Hepatocyte (in vitro differentiated cells): Measurements from ENCODE around the gene DPEP1.

Source experiments
- CTCF ChIP-seq: fragments of 200-600 bp; sonication (generic); IDR thresholded peaks from 2 replicates; pipeline ENCODE4 v1.5.1; 2016; ENCODE audit warnings: antibody characterized with exemption, mild to moderate bottlenecking; ENCODE audit not compliant: poor library complexity
- EZH2 ChIP-seq: fragments of 200-600 bp; sonication (generic); IDR thresholded peaks from 2 replicates; pipeline ENCODE4 v1.6.1; 2016; ENCODE audit warnings: antibody characterized with exemption, mild to moderate bottlenecking, borderline replicate concordance
- EZH2phosphoT487 ChIP-seq: fragments of 200-600 bp; sonication (generic); IDR thresholded peaks from one replicate; pipeline ENCODE4 v1.6.1; 2018; ENCODE audit warnings: antibody characterized with exemption, mild to moderate bottlenecking, low read depth, moderate library complexity; ENCODE audit not compliant: unreplicated experiment, severe bottlenecking

DNA sequence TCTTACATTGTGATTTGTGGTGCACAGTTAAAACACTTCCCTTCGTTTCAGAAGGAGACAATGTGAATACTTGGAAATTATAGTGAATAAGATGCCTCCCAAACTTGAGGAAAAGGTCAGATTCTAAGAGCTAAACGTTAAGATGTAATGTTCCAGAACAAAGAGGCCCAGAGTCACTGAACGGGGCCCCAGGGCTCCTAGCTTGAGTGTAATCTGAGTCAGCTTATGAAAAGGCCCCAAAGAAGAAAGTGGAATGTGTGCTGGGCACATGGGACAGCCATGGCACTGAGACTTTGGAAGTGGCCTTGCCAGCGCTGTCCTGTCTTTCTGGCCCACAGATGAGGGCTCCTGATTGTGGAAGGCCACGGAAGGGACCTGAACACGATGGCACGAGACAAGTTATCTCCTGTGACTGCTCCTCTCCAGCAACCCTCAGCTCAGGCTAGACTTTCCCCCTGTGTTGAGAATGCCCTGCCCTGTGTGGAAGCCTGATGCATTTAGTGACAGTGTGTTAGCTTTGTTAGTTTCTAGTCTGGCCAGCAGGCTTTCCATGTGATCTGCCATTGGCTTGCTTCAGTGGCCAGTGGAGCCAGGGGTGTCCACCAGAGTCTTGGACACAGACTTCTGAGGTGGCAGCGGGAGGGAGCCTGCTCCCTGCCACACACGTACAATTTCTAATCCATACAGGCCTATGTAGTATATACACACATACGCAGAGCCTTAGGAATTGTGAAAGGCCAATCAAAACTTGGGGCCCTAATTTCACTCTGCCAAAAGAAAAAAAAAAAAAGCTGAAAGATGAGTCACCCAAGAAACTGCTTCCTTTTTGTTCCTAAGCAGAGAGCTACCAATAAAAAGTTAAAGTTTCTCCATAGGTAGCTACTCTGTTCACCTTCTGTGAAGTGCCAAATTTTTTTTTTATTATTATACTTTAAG is 57.3 kb downstream of the DPEP1 start:
- TF ChIP-seq EZH2phosphoT487 (no peak), CTCF (no peak), EZH2 (no peak)
